HFF-Myc (cell line): ENCODE measurements around the gene CBX5.
"Not testable (repeated sequence)": the region's sequence is repeated elsewhere in the genome, so short reads cannot be mapped to it uniquely, and the experiment has no call there.

Experiments used
- DNase-seq: peaks from one replicate; pipeline ENCODE4 v3.0.0-alpha.2; 2011; ENCODE audit warnings: low read depth; ENCODE audit errors: extremely low read depth
- H3K4me3 ChIP-seq: replicated peaks from 2 replicates; pipeline ENCODE4 v1.5.1; 2011; ENCODE audit warnings: low read depth, mild to moderate bottlenecking, control low read depth, low read length
- CTCF ChIP-seq: IDR thresholded peaks from 2 replicates; pipeline ENCODE4 v1.5.1; 2012; ENCODE audit warnings: mild to moderate bottlenecking, low read depth, low read length, control low read depth; ENCODE audit errors: missing control alignments

The CBX5 gene

GRCh38 chr12:54246011-54246641, 33.8 kb downstream of the CBX5 start:
- TF ChIP-seq CTCF: no peak
- H3K4me3 ChIP-seq: no peak overlapping the region
- DNase-seq: no peak

GRCh38 chr12:54240971-54241588, 38.8 kb downstream of the CBX5 start:
- no peak for DNase-seq
- no peak for TF ChIP-seq CTCF
- H3K4me3 ChIP-seq: no peak overlapping the region

- no peak overlapping the region for H3K4me3 ChIP-seq
- TF ChIP-seq CTCF: no peak
These were observed 39.8 kb downstream of the CBX5 start for GRCh38 chr12:54240129-54240528.

DNA sequence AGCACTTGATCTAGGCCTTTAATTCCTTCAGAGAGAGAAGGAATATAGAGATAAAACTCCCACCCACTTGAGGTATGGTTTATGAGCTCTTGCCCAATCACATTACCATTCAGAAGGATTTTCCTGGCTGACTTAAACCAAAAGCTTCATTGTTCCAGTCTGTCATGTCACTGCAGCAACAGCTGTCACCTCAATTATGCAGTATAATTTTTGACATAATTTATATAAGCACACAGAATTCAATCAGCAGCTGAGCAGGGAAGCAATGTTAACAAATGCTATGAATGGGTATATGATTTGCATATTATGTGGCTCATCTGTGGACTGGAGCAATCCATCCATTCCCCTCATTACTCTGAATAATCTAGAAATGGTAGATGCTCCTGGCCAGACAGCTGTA, 40.3 kb downstream of the CBX5 start:
- no peak for TF ChIP-seq CTCF
- no peak for DNase-seq
- H3K4me3 ChIP-seq: no peak overlapping the region

More at GRCh38 chr12:54240129-54240528, 39.8 kb downstream of the CBX5 start:
- DNase-seq: no peak

- no peak for DNase-seq
- H3K4me3 ChIP-seq: no peak overlapping the region
- TF ChIP-seq CTCF: no peak
These were observed 41.4 kb downstream of the CBX5 start for GRCh38 chr12:54238531-54238930.

- DNase-seq: no peak
- no peak overlapping the region for H3K4me3 ChIP-seq
- no peak for TF ChIP-seq CTCF
These were observed 47.1 kb downstream of the CBX5 start for GRCh38 chr12:54232790-54233189.

DNA sequence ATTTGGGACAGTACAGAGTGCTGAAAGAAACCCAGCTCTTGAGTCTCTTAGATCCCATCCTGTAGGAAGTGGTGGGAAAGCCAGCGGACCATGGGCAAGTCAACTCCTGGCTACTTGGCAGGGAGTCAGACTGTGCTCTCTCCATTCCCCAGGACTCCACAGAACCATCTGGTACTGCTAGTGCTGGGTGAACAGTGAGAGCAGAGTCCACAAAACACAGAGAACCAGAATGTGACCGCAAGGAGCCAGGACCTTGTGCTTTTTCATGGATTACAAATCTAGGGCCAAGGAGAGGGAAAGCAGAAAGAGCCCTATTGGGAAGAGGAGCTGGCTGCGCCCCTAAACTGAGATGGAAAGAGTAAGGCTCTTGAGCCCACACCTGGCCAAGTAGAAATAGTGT, 48.7 kb downstream of the CBX5 start:
- not testable (repeated sequence) for H3K4me3 ChIP-seq, DNase-seq
